GM18511 (cell line): ENCODE results near the gene RNF152.

Source experiments
- ATAC-seq: cut with Tn5 transposase; IDR thresholded peaks from one replicate; pipeline ENCODE4 v1.9.1; 2021; ENCODE audit warnings: mild to moderate bottlenecking, moderate library complexity; ENCODE audit not compliant: unreplicated experiment

The RNF152 gene

GRCh38 chr18:61855449-61856378, 37.1 kb downstream of the RNF152 start:
- ATAC-seq: no peak

GRCh38 chr18:61854578-61855448, 38.0 kb downstream of the RNF152 start:
- ATAC-seq: no peak

GRCh38 chr18:61853855-61854254, 39.0 kb downstream of the RNF152 start:
- ATAC-seq: no peak

GRCh38 chr18:61852496-61852895, 40.3 kb downstream of the RNF152 start:
- no peak for ATAC-seq

GRCh38 chr18:61851940-61852451, 40.8 kb downstream of the RNF152 start:
- ATAC-seq: no peak

GRCh38 chr18:61851279-61851678, 41.5 kb downstream of the RNF152 start:
- no peak for ATAC-seq

- no peak for ATAC-seq
Observed at GRCh38 chr18:61850756-61851155, 42.1 kb downstream of the RNF152 start.

- ATAC-seq: no peak
Observed at GRCh38 chr18:61847164-61847791, 45.5 kb downstream of the RNF152 start.

- ATAC-seq: no peak
Observed at GRCh38 chr18:61845197-61845596, 47.6 kb downstream of the RNF152 start.

- ATAC-seq: no peak
Observed at GRCh38 chr18:61844726-61845125, 48.1 kb downstream of the RNF152 start.

GRCh38 chr18:61842146-61842545, 50.7 kb downstream of the RNF152 start:
- no peak for ATAC-seq

- no peak for ATAC-seq
Observed at GRCh38 chr18:61841706-61842105, 51.1 kb downstream of the RNF152 start.

GRCh38 chr18:61840324-61840723, 52.5 kb downstream of the RNF152 start:
- ATAC-seq: no peak

GRCh38 chr18:61838521-61838920, 54.3 kb downstream of the RNF152 start:
- ATAC-seq: no peak

- ATAC-seq: no peak
Observed at GRCh38 chr18:61833978-61834377, 58.8 kb downstream of the RNF152 start.

- no peak for ATAC-seq
Observed at GRCh38 chr18:61833387-61833786, 59.4 kb downstream of the RNF152 start.

- no peak for ATAC-seq
Observed at GRCh38 chr18:61832858-61833257, 59.9 kb downstream of the RNF152 start.

GRCh38 chr18:61831071-61831470, 61.7 kb downstream of the RNF152 start:
- no peak for ATAC-seq

GRCh38 chr18:61829108-61829507, 63.7 kb downstream of the RNF152 start:
- no peak for ATAC-seq

GRCh38 chr18:61827591-61827990, 65.2 kb downstream of the RNF152 start:
- ATAC-seq: no peak

GRCh38 chr18:61825386-61825785, 67.4 kb downstream of the RNF152 start:
- no peak for ATAC-seq
